Gastroesophageal sphincter (tissue), 3 donors: ENCODE measurements around the gene DDX55.
"Not testable (repeated sequence)": the region's sequence is repeated elsewhere in the genome, so short reads cannot be mapped to it uniquely, and the experiment has no call there.

Experiments used
- CTCF ChIP-seq, 4 experiments: fragments of 200-600 bp in 2 of 4; fragments of 450-650 bp in 2 of 4; sonication (generic) in 1 of 4; IDR thresholded peaks; one replicate each; pipeline ENCODE4 v1.5.1; 2017 to 2019; ENCODE audit warnings: antibody characterized with exemption in 4 of 4, mild to moderate bottlenecking in 2 of 4, moderate library complexity in 2 of 4
- POLR2A ChIP-seq, 2 donors: fragments of 450-650 bp; IDR thresholded peaks; one replicate each; pipeline ENCODE4 v1.6.1; 2017; ENCODE audit warnings: antibody characterized with exemption in 2 of 2, mild to moderate bottlenecking in 2 of 2, moderate library complexity in 1 of 2
- POLR2AphosphoS5 ChIP-seq: sonication (generic); formaldehyde crosslinking; IDR thresholded peaks from one replicate; pipeline ENCODE4 v1.6.1; 2017; ENCODE audit warnings: antibody characterized with exemption

DNA sequence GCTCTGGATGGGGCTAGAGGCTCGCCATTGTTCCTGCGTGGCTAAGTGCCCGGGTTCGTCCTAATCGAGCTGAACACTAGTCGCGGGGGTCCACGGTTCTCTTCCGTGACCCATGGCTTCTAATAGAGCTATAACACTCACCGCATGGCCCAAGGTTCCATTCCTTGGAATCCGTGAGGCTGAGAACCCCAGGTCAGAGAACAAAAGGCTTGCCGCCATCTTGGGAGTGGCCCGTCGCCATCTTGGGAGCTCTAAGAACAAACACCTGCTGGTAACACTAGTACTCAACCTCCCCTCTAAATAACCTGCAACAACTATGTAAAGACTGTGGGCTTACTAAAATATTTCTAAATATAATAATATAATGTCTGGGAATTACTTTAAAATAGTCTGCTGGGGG, 43.4 kb upstream of the DDX55 start:
- not testable (repeated sequence) for TF ChIP-seq CTCF (IDR thresholded peaks at IDR 0.05); POLR2AphosphoS5; POLR2A (IDR thresholded peaks at IDR 0.05)
